Gastroesophageal sphincter (tissue), 3 donors: ENCODE data around the gene FNDC11.

Source experiments
- POLR2A ChIP-seq, 2 donors: fragments of 450-650 bp; IDR thresholded peaks; one replicate each; pipeline ENCODE4 v1.6.1; 2017; ENCODE audit warnings: antibody characterized with exemption in 2 of 2, mild to moderate bottlenecking in 2 of 2, moderate library complexity in 1 of 2
- TF ChIP-seq, protein P1 (sequence below), 4 experiments: fragments of 200-600 bp in 2 of 4; fragments of 450-650 bp in 2 of 4; sonication (generic) in 1 of 4; IDR thresholded peaks; one replicate each; pipeline ENCODE4 v1.5.1; 2017 to 2019; ENCODE audit warnings: antibody characterized with exemption in 4 of 4, mild to moderate bottlenecking in 2 of 4, moderate library complexity in 2 of 4

DNA sequence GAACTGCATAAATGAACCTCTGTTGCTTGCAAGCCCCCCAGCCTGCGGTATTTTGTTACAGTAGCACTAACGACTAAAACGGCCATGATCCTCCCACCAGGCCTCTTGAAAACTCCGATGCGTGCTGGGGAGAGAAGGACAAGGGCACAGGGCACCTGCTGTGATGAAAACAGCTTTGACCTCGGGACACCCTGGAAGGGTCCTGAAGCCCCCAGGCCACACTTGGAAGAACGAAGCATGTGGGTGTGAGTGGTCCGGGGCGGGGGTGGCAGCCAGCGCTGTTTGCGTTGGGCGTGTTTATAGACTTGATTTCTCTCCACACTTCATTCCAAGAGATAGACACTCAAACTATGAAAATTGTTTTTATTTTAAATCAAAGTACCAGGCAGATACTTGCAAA lies 33.3 kb downstream of the FNDC11 start:
- TF ChIP-seq, protein P1, sequence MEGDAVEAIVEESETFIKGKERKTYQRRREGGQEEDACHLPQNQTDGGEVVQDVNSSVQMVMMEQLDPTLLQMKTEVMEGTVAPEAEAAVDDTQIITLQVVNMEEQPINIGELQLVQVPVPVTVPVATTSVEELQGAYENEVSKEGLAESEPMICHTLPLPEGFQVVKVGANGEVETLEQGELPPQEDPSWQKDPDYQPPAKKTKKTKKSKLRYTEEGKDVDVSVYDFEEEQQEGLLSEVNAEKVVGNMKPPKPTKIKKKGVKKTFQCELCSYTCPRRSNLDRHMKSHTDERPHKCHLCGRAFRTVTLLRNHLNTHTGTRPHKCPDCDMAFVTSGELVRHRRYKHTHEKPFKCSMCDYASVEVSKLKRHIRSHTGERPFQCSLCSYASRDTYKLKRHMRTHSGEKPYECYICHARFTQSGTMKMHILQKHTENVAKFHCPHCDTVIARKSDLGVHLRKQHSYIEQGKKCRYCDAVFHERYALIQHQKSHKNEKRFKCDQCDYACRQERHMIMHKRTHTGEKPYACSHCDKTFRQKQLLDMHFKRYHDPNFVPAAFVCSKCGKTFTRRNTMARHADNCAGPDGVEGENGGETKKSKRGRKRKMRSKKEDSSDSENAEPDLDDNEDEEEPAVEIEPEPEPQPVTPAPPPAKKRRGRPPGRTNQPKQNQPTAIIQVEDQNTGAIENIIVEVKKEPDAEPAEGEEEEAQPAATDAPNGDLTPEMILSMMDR (IDR thresholded peaks at IDR 0.05), result no peak
- TF ChIP-seq POLR2A (IDR thresholded peaks at IDR 0.05), result no peak
